KOPT-K1 (cell line): ENCODE results near the gene TRAF4.
"Not testable (repeated sequence)": the region's sequence is repeated elsewhere in the genome, so short reads cannot be mapped to it uniquely, and the experiment has no call there.

Source experiments
- H3K27ac ChIP-seq: fragments of 200-600 bp; sonication (generic); 2 replicates; pipeline ENCODE4 v1.5.1; 2016; ENCODE audit warnings: antibody characterized with exemption, mild to moderate bottlenecking, low read depth, low read length; ENCODE audit not compliant: poor library complexity, severe bottlenecking
- H3K36me3 ChIP-seq: fragments of 200-600 bp; sonication (generic); 2 replicates; pipeline ENCODE4 v1.5.1; 2017; ENCODE audit warnings: antibody characterized with exemption, mild to moderate bottlenecking, low read length, moderate library complexity; ENCODE audit not compliant: insufficient read depth
- H3K9me3 ChIP-seq: fragments of 200-600 bp; sonication (generic); 2 replicates; pipeline ENCODE4 v1.5.1; 2017; ENCODE audit warnings: antibody characterized with exemption, low read length, mild to moderate bottlenecking; ENCODE audit not compliant: insufficient read depth, poor library complexity, severe bottlenecking

Gene TRAF4

GRCh38 chr17:28722417-28723158 lies 21.2 kb upstream of the TRAF4 start:
- no peaks in the 10 kb centered on the region for H3K9me3 ChIP-seq
- H3K27ac ChIP-seq: no peak overlapping the region
- peaks cover 57% of the 10 kb centered on the region for H3K36me3 ChIP-seq

- H3K36me3 ChIP-seq: peaks cover 57% of the 10 kb centered on the region
These were observed 20.5 kb upstream of the TRAF4 start for GRCh38 chr17:28723159-28723835.

GRCh38 chr17:28723836-28724499 lies 19.8 kb upstream of the TRAF4 start:
- not testable (repeated sequence) for H3K9me3 ChIP-seq, H3K27ac ChIP-seq
- H3K36me3 ChIP-seq: peaks cover 57% of the 10 kb centered on the region

More at GRCh38 chr17:28723159-28723835, 20.5 kb upstream of the TRAF4 start:
- Histone ChIP-seq H3K9me3 (no peaks in the 10 kb centered on the region), H3K27ac (no peak overlapping the region)

GRCh38 chr17:28724500-28725165 lies 19.2 kb upstream of the TRAF4 start:
- H3K9me3 ChIP-seq: no peaks in the 10 kb centered on the region
- H3K36me3 ChIP-seq: peaks cover 57% of the 10 kb centered on the region
- H3K27ac ChIP-seq: no peak overlapping the region

- no peaks in the 10 kb centered on the region for H3K9me3 ChIP-seq
- peak overlapping the region; percentile 52 for H3K27ac ChIP-seq
- H3K36me3 ChIP-seq: peaks cover 56% of the 10 kb centered on the region
These were observed 18.6 kb upstream of the TRAF4 start for GRCh38 chr17:28725166-28725659.

- no peaks in the 10 kb centered on the region for H3K9me3 ChIP-seq
- peak overlapping the region; percentile 52 for H3K27ac ChIP-seq
- H3K36me3 ChIP-seq: peaks cover 51% of the 10 kb centered on the region
These were observed 18.1 kb upstream of the TRAF4 start for GRCh38 chr17:28725660-28726225.

GRCh38 chr17:28726226-28726626 lies 17.6 kb upstream of the TRAF4 start, which contains the start of gene TLCD1:
TSS of gene TLCD1 (minus strand) at chr17:28726233. CDS start at chr17:28726097, 136 bp downstream.
- H3K36me3 ChIP-seq: peaks cover 46% of the 10 kb centered on the region
- no peaks in the 10 kb centered on the region for H3K9me3 ChIP-seq
- peak within 1 kb of the TSS; percentile 52 for H3K27ac ChIP-seq

GRCh38 chr17:28726627-28727491 lies 17.0 kb upstream of the TRAF4 start:
- Histone ChIP-seq H3K36me3 (peaks cover 39% of the 10 kb centered on the region), H3K27ac (peak overlapping the region; percentile 52), H3K9me3 (no peaks in the 10 kb centered on the region)

GRCh38 chr17:28728364-28729200 lies 15.2 kb upstream of the TRAF4 start, which contains the start of gene NEK8:
TSS of gene NEK8 (plus strand) at chr17:28728788. CDS start at chr17:28728814, 26 bp downstream.
- Histone ChIP-seq H3K27ac (peak within 1 kb of the TSS; percentile 94), H3K36me3 (peaks cover 22% of the 10 kb centered on the region), H3K9me3 (no peaks in the 10 kb centered on the region)

GRCh38 chr17:28729950-28730330 lies 13.9 kb upstream of the TRAF4 start:
- peaks cover 9% of the 10 kb centered on the region for H3K36me3 ChIP-seq
- no peaks in the 10 kb centered on the region for H3K9me3 ChIP-seq
- H3K27ac ChIP-seq: no peak overlapping the region

GRCh38 chr17:28733346-28733745 lies 10.5 kb upstream of the TRAF4 start:
- no peaks in the 10 kb centered on the region for H3K36me3 ChIP-seq
- H3K9me3 ChIP-seq: no peaks in the 10 kb centered on the region
- no peak overlapping the region for H3K27ac ChIP-seq

- Histone ChIP-seq H3K36me3 (no peaks in the 10 kb centered on the region), H3K27ac (no peak overlapping the region), H3K9me3 (no peaks in the 10 kb centered on the region)
These were observed 9.0 kb upstream of the TRAF4 start for GRCh38 chr17:28734712-28735241.

- Histone ChIP-seq H3K36me3 (no peaks in the 10 kb centered on the region), H3K27ac (no peak overlapping the region), H3K9me3 (no peaks in the 10 kb centered on the region)
These were observed 8.5 kb upstream of the TRAF4 start for GRCh38 chr17:28735242-28735722.
